GM12875 (cell line): ENCODE results near the gene SLC29A1.

Experiments used
- H3K4me3 ChIP-seq: one replicate; pipeline ENCODE4 v1.5.1; 2011; ENCODE audit warnings: low read depth, low read length, control low read depth
- CTCF ChIP-seq: IDR thresholded peaks from 2 replicates; pipeline ENCODE4 v1.5.1; 2011; ENCODE audit warnings: low read depth, mild to moderate bottlenecking, control low read depth, inconsistent platforms, low read length, moderate library complexity, borderline replicate concordance; ENCODE audit not compliant: insufficient read depth

SLC29A1 gene

GRCh38 chr6:44249082-44249748 lies 25.8 kb downstream of the SLC29A1 start:
- no peak overlapping the region for H3K4me3 ChIP-seq
- no peak for TF ChIP-seq CTCF

- no peak overlapping the region for H3K4me3 ChIP-seq
- no peak for TF ChIP-seq CTCF
Observed at GRCh38 chr6:44250067-44250717, 26.8 kb downstream of the SLC29A1 start.

- no peak for TF ChIP-seq CTCF
- no peak overlapping the region for H3K4me3 ChIP-seq
Observed at GRCh38 chr6:44250718-44251123, 27.3 kb downstream of the SLC29A1 start.

GRCh38 chr6:44251576-44252524 lies 28.5 kb downstream of the SLC29A1 start:
- no peak overlapping the region for H3K4me3 ChIP-seq
- TF ChIP-seq CTCF: no peak

GRCh38 chr6:44253307-44254101 lies 30.1 kb downstream of the SLC29A1 start:
- TF ChIP-seq CTCF: peak; percentile 59; the same call in 1 of the 2 replicates

GRCh38 chr6:44254191-44255104 lies 31.1 kb downstream of the SLC29A1 start:
- no peak for TF ChIP-seq CTCF
- no peak overlapping the region for H3K4me3 ChIP-seq

More at GRCh38 chr6:44253307-44254101, 30.1 kb downstream of the SLC29A1 start:
- H3K4me3 ChIP-seq: no peak overlapping the region
